ENCODE measurements around the gene PIWIL4.
A peak's percentile ranks its signal among the peaks of the same experiment; 100 is the strongest.

The PIWIL4 gene

DNA sequence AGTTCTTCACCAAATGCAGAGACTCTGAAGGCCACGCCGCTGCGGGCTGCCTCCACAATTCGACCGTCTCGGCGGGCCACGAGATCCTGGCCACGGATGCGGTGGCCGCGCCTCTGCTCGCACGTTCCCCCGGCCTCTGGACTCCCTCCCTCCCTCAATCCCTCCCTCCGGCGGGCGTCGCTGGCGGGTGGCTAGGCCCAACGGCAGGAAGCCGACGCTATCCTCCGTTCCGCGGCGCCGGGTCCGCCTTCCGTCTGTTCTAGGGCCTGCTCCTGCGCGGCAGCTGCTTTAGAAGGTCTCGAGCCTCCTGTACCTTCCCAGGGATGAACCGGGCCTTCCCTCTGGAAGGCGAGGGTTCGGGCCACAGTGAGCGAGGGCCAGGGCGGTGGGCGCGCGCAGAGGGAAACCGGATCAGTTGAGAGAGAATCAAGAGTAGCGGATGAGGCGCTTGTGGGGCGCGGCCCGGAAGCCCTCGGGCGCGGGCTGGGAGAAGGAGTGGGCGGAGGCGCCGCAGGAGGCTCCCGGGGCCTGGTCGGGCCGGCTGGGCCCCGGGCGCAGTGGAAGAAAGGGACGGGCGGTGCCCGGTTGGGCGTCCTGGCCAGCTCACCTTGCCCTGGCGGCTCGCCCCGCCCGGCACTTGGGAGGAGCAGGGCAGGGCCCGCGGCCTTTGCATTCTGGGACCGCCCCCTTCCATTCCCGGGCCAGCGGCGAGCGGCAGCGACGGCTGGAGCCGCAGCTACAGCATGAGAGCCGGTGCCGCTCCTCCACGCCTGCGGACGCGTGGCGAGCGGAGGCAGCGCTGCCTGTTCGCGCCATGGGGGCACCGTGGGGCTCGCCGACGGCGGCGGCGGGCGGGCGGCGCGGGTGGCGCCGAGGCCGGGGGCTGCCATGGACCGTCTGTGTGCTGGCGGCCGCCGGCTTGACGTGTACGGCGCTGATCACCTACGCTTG lies 23.2 kb upstream of the PIWIL4 start, which contains the start of gene FUT4 (continued):
- TF ChIP-seq, protein P1, sequence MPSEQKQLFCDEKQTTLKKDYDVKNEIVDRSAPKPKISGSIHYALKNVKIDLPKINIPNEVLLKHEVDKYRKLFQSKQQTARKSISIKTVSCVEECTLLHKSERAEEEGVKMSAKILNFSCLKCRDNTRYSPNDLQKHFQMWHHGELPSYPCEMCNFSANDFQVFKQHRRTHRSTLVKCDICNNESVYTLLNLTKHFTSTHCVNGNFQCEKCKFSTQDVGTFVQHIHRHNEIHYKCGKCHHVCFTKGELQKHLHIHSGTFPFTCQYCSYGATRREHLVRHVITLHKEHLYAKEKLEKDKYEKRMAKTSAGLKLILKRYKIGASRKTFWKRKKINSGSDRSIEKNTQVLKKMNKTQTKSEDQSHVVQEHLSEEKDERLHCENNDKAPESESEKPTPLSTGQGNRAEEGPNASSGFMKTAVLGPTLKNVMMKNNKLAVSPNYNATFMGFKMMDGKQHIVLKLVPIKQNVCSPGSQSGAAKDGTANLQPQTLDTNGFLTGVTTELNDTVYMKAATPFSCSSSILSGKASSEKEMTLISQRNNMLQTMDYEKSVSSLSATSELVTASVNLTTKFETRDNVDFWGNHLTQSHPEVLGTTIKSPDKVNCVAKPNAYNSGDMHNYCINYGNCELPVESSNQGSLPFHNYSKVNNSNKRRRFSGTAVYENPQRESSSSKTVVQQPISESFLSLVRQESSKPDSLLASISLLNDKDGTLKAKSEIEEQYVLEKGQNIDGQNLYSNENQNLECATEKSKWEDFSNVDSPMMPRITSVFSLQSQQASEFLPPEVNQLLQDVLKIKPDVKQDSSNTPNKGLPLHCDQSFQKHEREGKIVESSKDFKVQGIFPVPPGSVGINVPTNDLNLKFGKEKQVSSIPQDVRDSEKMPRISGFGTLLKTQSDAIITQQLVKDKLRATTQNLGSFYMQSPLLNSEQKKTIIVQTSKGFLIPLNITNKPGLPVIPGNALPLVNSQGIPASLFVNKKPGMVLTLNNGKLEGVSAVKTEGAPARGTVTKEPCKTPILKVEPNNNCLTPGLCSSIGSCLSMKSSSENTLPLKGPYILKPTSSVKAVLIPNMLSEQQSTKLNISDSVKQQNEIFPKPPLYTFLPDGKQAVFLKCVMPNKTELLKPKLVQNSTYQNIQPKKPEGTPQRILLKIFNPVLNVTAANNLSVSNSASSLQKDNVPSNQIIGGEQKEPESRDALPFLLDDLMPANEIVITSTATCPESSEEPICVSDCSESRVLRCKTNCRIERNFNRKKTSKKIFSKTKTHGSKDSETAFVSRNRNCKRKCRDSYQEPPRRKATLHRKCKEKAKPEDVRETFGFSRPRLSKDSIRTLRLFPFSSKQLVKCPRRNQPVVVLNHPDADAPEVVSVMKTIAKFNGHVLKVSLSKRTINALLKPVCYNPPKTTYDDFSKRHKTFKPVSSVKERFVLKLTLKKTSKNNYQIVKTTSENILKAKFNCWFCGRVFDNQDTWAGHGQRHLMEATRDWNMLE (tag by site-specific recombination; conservative IDR thresholded peaks at IDR 0.05; ENCODE audit: low read depth) = peak; percentile 53
- no peak for TF ChIP-seq RBAK (tag by site-specific recombination; IDR thresholded peaks at IDR 0.05)
- 0 out of 2 replicates have a peak, but pooled peaks have one; percentile 44 for TF ChIP-seq ZNF660 (tag by site-specific recombination; IDR thresholded peaks at IDR 0.05)
- no peak for TF ChIP-seq ZNF23 (tag by site-specific recombination; IDR thresholded peaks at IDR 0.05; ENCODE audit: borderline replicate concordance)
- TF ChIP-seq, protein P2, sequence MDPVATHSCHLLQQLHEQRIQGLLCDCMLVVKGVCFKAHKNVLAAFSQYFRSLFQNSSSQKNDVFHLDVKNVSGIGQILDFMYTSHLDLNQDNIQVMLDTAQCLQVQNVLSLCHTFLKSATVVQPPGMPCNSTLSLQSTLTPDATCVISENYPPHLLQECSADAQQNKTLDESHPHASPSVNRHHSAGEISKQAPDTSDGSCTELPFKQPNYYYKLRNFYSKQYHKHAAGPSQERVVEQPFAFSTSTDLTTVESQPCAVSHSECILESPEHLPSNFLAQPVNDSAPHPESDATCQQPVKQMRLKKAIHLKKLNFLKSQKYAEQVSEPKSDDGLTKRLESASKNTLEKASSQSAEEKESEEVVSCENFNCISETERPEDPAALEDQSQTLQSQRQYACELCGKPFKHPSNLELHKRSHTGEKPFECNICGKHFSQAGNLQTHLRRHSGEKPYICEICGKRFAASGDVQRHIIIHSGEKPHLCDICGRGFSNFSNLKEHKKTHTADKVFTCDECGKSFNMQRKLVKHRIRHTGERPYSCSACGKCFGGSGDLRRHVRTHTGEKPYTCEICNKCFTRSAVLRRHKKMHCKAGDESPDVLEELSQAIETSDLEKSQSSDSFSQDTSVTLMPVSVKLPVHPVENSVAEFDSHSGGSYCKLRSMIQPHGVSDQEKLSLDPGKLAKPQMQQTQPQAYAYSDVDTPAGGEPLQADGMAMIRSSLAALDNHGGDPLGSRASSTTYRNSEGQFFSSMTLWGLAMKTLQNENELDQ (tag by site-specific recombination; IDR thresholded peaks at IDR 0.05; ENCODE audit: low read depth) = no peak
- TF ChIP-seq ZNF37A (tag by site-specific recombination; IDR thresholded peaks at IDR 0.05) = no peak

DNA sequence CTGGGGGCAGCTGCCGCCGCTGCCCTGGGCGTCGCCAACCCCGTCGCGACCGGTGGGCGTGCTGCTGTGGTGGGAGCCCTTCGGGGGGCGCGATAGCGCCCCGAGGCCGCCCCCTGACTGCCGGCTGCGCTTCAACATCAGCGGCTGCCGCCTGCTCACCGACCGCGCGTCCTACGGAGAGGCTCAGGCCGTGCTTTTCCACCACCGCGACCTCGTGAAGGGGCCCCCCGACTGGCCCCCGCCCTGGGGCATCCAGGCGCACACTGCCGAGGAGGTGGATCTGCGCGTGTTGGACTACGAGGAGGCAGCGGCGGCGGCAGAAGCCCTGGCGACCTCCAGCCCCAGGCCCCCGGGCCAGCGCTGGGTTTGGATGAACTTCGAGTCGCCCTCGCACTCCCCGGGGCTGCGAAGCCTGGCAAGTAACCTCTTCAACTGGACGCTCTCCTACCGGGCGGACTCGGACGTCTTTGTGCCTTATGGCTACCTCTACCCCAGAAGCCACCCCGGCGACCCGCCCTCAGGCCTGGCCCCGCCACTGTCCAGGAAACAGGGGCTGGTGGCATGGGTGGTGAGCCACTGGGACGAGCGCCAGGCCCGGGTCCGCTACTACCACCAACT lies 22.4 kb upstream of the PIWIL4 start:
- Histone ChIP-seq H3K9me3 (ENCODE audit: control insufficient read depth, insufficient read depth, low read depth, low read length) (no peaks in the 10 kb centered on the region), H3K36me3 (ENCODE audit: control insufficient read depth in 2 of 2, insufficient read depth in 1 of 2, low read length in 2 of 2) (no peaks in the 10 kb centered on the region), H3K27ac (ENCODE audit: extremely low read depth, low read depth, low read length) (peak overlapping the region; percentile 91; the same call in 1 of the 2 replicates), H3K4me3 (ENCODE audit: low read depth, low read length) (peak overlapping the region; percentile 54), H3K4me1 (ENCODE audit: control insufficient read depth, insufficient read depth, low read length) (no peaks in the 10 kb centered on the region)
- TF ChIP-seq ZNF157 (tag by site-specific recombination; IDR thresholded peaks at IDR 0.05) (no peak), ZNF202 (tag by site-specific recombination; IDR thresholded peaks at IDR 0.05; ENCODE audit: borderline replicate concordance) (peak; percentile 55; the same call in 1 of the 2 replicates)
- CTCF ChIA-PET = interaction anchor here (0.8 to 1.4 kb wide), 2 partner anchors 11 to 218 kb away, joined by 3 to 4 read pairs; no protein-coding TSS in a partner anchor
- POLR2A ChIA-PET = interaction anchor here (1.0 to 1.5 kb wide), 6 partner anchors 10 to 609 kb away, joined by 3 to 6 read pairs (median 4); partner anchors contain the start of genes ANKRD49 and MRE11

DNA sequence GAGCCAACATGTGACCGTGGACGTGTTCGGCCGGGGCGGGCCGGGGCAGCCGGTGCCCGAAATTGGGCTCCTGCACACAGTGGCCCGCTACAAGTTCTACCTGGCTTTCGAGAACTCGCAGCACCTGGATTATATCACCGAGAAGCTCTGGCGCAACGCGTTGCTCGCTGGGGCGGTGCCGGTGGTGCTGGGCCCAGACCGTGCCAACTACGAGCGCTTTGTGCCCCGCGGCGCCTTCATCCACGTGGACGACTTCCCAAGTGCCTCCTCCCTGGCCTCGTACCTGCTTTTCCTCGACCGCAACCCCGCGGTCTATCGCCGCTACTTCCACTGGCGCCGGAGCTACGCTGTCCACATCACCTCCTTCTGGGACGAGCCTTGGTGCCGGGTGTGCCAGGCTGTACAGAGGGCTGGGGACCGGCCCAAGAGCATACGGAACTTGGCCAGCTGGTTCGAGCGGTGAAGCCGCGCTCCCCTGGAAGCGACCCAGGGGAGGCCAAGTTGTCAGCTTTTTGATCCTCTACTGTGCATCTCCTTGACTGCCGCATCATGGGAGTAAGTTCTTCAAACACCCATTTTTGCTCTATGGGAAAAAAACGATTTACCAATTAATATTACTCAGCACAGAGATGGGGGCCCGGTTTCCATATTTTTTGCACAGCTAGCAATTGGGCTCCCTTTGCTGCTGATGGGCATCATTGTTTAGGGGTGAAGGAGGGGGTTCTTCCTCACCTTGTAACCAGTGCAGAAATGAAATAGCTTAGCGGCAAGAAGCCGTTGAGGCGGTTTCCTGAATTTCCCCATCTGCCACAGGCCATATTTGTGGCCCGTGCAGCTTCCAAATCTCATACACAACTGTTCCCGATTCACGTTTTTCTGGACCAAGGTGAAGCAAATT lies 21.7 kb upstream of the PIWIL4 start:
- Histone ChIP-seq H3K27ac (ENCODE audit: extremely low read depth, low read depth, low read length) (no peak overlapping the region), H3K9me3 (ENCODE audit: control insufficient read depth, insufficient read depth, low read depth, low read length) (no peaks in the 10 kb centered on the region), H3K4me1 (ENCODE audit: control insufficient read depth, insufficient read depth, low read length) (no peaks in the 10 kb centered on the region), H3K36me3 (ENCODE audit: control insufficient read depth in 2 of 2, insufficient read depth in 1 of 2, low read length in 2 of 2) (no peaks in the 10 kb centered on the region), H3K4me3 (ENCODE audit: low read depth, low read length) (peak overlapping the region; percentile 9; the same call in 1 of the 2 replicates)
- TF ChIP-seq ZBTB8A (tag by site-specific recombination; IDR thresholded peaks at IDR 0.05) = peak; percentile 78
- no peak for TF ChIP-seq ZNF221 (tag by site-specific recombination; IDR thresholded peaks at IDR 0.05; ENCODE audit: borderline replicate concordance)
- no peak for TF ChIP-seq YY1 (tag by site-specific recombination; IDR thresholded peaks at IDR 0.05)
- 0 out of 2 replicates have a peak, but pooled peaks have one; percentile 5 for TF ChIP-seq ZNF202 (tag by site-specific recombination; IDR thresholded peaks at IDR 0.05; ENCODE audit: borderline replicate concordance)
- TF ChIP-seq, protein P3, sequence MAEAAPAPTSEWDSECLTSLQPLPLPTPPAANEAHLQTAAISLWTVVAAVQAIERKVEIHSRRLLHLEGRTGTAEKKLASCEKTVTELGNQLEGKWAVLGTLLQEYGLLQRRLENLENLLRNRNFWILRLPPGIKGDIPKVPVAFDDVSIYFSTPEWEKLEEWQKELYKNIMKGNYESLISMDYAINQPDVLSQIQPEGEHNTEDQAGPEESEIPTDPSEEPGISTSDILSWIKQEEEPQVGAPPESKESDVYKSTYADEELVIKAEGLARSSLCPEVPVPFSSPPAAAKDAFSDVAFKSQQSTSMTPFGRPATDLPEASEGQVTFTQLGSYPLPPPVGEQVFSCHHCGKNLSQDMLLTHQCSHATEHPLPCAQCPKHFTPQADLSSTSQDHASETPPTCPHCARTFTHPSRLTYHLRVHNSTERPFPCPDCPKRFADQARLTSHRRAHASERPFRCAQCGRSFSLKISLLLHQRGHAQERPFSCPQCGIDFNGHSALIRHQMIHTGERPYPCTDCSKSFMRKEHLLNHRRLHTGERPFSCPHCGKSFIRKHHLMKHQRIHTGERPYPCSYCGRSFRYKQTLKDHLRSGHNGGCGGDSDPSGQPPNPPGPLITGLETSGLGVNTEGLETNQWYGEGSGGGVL (tag by site-specific recombination; IDR thresholded peaks at IDR 0.05) = no peak
- no peak for TF ChIP-seq FEZF1 (tag by site-specific recombination; IDR thresholded peaks at IDR 0.05)
- TF ChIP-seq SALL2 (tag by site-specific recombination; IDR thresholded peaks at IDR 0.05; ENCODE audit: borderline replicate concordance) = no peak
- ChIA-PET CTCF (interaction anchor here (0.8 kb wide), 1 partner anchor 217 kb away, joined by 4 read pairs; no protein-coding TSS in a partner anchor), POLR2A (no interaction called here)
